Esophagus muscularis mucosa (tissue), 4 donors: ENCODE results near the gene PRPH2.

Experiments
- EP300 ChIP-seq: sonication (generic); formaldehyde crosslinking; IDR thresholded peaks from one replicate; pipeline ENCODE4 v1.6.1; 2017; ENCODE audit warnings: antibody characterized with exemption
- POLR2A ChIP-seq: fragments of 450-650 bp; IDR thresholded peaks from one replicate; pipeline ENCODE4 v1.6.1; 2017; ENCODE audit warnings: antibody characterized with exemption, moderate library complexity, mild to moderate bottlenecking, low read depth
- POLR2AphosphoS5 ChIP-seq, 2 donors: sonication (generic); formaldehyde crosslinking; IDR thresholded peaks; one replicate each; pipeline ENCODE4 v1.6.1; 2017; ENCODE audit warnings: antibody characterized with exemption in 2 of 2
- TF ChIP-seq, protein P1 (sequence below), 3 experiments: fragments of 200-600 bp in 2 of 3; fragments of 450-650 bp in 1 of 3; sonication (generic) in 2 of 3; IDR thresholded peaks; one replicate each; pipeline ENCODE4 v1.5.1; 2017 to 2019; ENCODE audit warnings: antibody characterized with exemption in 3 of 3, mild to moderate bottlenecking in 2 of 3, moderate library complexity in 1 of 3

DNA sequence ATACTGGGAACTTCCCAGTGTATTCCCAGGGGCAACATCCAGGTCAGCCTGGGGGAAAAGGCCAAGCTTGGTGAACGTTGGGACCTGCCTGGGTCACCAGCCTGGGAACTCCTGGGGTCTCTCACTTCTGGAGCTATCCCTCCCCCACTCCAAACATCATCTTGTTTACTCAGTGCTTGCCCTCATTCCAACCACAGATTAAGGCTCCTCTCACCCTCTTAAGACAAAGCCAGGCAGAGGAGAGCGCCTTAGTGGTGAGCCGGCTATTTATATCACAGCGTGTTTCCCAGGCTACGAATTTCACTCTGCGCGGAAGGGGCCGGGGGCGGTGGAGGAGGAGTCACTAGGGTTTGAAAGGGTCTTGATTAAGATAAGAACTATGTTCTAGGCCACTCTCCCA, 12.1 kb downstream of the PRPH2 start:
- TF ChIP-seq, protein P1, sequence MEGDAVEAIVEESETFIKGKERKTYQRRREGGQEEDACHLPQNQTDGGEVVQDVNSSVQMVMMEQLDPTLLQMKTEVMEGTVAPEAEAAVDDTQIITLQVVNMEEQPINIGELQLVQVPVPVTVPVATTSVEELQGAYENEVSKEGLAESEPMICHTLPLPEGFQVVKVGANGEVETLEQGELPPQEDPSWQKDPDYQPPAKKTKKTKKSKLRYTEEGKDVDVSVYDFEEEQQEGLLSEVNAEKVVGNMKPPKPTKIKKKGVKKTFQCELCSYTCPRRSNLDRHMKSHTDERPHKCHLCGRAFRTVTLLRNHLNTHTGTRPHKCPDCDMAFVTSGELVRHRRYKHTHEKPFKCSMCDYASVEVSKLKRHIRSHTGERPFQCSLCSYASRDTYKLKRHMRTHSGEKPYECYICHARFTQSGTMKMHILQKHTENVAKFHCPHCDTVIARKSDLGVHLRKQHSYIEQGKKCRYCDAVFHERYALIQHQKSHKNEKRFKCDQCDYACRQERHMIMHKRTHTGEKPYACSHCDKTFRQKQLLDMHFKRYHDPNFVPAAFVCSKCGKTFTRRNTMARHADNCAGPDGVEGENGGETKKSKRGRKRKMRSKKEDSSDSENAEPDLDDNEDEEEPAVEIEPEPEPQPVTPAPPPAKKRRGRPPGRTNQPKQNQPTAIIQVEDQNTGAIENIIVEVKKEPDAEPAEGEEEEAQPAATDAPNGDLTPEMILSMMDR (IDR thresholded peaks at IDR 0.05) = no peak
- TF ChIP-seq POLR2A = no peak
- TF ChIP-seq POLR2AphosphoS5 (IDR thresholded peaks at IDR 0.05) = no peak
- no peak for TF ChIP-seq EP300
